ENCODE measurements around the gene RND3.

The RND3 gene

DNA sequence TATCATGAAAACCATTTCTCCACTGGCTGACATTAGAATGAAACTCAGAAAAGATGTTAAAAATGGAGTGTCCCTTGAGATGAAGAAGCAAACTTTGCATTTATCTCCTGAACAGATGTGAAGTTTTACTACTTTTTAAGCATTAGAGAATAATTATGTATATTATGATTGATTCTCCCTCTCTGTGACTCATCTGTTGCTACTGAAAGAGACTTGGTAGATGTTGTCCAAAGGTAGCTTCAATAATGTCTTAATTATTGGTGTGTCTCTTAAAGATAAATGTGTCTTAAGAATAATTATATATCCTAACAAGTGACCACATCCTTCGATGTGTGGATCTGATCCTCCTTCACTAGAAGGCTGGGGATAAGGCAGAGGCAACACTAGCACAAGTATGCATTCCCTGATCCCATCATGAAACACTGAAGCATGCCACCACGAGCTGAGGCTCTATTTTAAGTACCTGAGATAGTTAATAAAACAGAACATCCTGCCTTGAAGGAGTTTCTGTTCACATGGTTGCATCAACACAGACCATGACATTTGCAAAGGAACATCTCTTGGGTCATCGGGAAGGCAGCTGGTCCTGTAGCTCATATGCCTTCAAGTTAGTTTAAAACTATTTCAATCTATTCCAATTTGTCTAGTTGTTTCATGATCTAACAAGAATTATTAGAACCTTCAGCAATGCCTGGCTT lies 15.5 kb downstream of the RND3 start:
- Mint-ChIP-seq H3K4me1 (no peaks in the 10 kb centered on the region), H3K9me3 (no peaks in the 10 kb centered on the region), H3K27me3 (peaks cover 6% of the 10 kb centered on the region), H3K36me3 (no peaks in the 10 kb centered on the region), H3K4me3 (no peak overlapping the region), H3K27ac (no peak overlapping the region)

DNA sequence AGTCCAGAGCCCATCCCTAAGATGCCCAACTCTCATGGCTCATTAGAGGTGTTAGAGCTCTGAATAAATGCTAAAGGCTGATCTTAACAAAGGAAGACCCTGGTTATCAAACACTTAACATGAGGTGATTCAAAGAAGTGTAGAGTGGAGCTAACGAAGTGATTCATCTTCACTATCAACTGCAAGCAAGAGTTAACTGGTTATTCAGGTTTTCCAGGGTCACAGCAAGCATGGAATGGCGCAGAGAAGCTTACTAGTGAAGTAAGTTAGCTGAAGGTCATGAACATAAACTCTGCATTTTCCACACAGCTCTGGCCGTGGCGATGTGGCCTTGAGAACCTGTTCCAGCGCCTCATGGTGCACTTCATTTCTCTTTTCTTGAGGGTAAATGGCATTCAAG lies 17.0 kb downstream of the RND3 start:
- Mint-ChIP-seq H3K4me3 (no peak overlapping the region), H3K27ac (no peak overlapping the region), H3K9me3 (no peaks in the 10 kb centered on the region), H3K27me3 (peaks cover 5% of the 10 kb centered on the region), H3K4me1 (no peaks in the 10 kb centered on the region), H3K36me3 (no peaks in the 10 kb centered on the region)

DNA sequence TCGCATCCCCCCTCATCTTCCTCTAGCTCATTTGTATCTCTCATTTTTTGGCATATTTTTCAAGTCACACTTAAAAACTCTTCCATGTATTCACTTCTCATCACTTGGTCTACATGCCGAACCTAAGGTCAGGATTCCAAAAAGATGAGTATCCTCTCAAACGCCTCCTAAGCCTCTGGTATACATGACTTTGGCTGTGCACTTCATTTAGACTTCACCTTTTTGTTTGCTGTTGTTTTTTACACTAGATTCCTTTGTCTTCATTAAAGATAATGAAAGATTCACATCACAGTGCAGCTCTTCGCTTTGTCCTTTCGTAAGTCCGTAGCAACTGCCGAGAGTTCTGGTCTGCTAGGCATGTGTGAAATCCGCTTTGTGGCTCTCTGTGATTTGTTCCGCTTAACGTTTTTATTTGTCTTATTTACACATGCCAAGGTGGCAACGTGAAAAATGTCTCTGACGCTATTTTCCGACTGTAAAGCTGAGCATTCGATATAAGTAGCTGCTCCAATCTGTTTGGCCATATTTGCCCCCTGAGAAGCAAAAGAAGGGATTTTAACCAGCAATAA lies 17.7 kb downstream of the RND3 start:
- Mint-ChIP-seq H3K4me3 (no peak overlapping the region), H3K4me1 (no peaks in the 10 kb centered on the region), H3K36me3 (no peaks in the 10 kb centered on the region), H3K9me3 (no peaks in the 10 kb centered on the region), H3K27ac (no peak overlapping the region), H3K27me3 (peaks cover 7% of the 10 kb centered on the region)

DNA sequence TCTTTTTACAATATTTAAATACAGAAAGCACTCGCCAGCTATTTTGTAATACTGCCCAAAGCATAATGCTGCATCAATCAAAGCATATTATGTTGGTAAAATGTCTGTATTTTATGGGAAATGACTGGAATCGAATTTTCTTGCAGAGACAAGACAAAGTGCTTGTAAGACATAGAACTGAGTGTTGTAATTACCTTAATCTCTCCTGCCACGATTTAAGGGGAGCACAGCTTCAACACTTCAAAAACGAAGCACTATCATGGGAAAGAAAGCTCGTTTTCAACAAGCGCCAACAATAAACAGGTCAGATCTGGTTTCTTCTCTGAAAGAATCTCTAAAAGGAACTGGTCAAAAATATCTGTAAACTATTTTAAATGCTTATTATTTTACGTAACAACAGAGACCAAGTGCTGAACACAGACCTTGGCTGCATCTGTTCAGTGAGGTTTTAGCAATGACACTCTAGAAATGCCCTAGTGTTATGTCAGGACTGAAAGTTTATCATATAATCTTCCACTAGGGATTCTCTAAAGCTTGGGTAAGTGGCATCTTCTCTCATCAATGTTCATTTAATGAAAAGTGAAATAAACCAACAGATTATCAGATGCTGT lies 19.0 kb downstream of the RND3 start:
- H3K27me3 Mint-ChIP-seq, result peaks cover 6% of the 10 kb centered on the region
- no peaks in the 10 kb centered on the region for H3K4me1 Mint-ChIP-seq
- no peaks in the 10 kb centered on the region for H3K9me3 Mint-ChIP-seq
- no peak overlapping the region for H3K4me3 Mint-ChIP-seq
- H3K36me3 Mint-ChIP-seq, result no peaks in the 10 kb centered on the region
- no peak overlapping the region for H3K27ac Mint-ChIP-seq

DNA sequence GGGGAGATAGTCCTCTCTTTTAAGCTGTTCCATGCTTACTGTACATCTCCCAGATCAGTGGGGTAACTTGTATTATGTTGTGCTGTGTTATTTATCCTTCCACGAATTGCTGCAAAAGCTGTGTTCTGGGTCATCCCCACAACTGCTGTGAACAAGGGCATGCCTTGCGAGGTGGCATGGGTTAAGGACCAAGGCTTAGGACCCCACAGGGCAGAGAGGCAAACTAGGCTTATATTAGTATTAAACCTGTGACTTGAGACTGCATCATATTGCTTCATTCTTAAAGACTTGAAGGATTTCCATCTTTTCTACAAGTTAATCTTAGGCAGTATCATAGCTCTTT lies 19.9 kb downstream of the RND3 start:
- no peak overlapping the region for H3K27ac Mint-ChIP-seq
- H3K36me3 Mint-ChIP-seq, result no peaks in the 10 kb centered on the region
- no peaks in the 10 kb centered on the region for H3K9me3 Mint-ChIP-seq
- H3K4me3 Mint-ChIP-seq, result no peak overlapping the region
- H3K27me3 Mint-ChIP-seq, result peaks cover 6% of the 10 kb centered on the region
- H3K4me1 Mint-ChIP-seq, result no peaks in the 10 kb centered on the region

DNA sequence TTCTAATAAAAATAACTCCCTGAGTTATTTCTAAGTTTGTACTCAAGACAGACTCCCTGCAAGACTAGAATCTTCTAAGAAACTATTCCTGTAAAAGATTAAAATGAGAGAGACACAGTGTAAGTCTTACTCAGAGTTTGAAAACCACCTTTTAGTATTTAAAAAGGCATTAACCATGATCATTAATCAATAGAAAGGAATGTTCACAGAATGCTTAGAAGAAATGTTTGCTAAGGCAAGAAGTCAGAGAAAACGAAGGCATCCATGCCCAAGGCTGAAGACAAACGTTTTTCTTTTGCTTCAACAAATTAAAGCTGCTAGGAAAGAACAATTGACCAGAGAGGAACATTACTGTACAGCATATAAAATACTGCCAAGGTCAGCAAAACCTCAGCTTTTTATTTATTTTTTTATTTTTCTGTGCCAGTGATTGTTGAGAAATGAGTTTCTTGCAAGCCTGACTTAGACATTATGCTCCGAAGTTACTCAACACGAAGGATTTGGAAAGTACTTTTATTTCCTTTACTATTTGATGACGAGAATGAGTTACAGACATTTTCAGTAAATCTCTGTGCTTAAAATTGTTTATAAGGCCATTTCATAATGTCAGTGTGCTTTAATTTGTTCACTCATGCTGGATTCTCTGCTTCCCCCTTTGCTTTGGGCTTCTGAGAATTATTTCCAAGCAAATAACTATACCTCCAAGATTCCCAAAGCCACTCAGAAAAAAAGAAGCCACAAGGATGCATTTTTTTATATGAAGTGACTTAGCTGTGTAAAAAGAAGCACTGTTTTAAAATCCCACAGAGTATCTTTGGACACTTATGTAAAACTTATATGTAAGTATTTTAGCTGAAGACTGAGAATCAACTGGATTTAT lies 20.5 kb downstream of the RND3 start:
- no peaks in the 10 kb centered on the region for H3K9me3 Mint-ChIP-seq
- H3K36me3 Mint-ChIP-seq, result no peaks in the 10 kb centered on the region
- no peaks in the 10 kb centered on the region for H3K4me1 Mint-ChIP-seq
- no peak overlapping the region for H3K4me3 Mint-ChIP-seq
- no peak overlapping the region for H3K27ac Mint-ChIP-seq
- peaks cover 6% of the 10 kb centered on the region for H3K27me3 Mint-ChIP-seq

DNA sequence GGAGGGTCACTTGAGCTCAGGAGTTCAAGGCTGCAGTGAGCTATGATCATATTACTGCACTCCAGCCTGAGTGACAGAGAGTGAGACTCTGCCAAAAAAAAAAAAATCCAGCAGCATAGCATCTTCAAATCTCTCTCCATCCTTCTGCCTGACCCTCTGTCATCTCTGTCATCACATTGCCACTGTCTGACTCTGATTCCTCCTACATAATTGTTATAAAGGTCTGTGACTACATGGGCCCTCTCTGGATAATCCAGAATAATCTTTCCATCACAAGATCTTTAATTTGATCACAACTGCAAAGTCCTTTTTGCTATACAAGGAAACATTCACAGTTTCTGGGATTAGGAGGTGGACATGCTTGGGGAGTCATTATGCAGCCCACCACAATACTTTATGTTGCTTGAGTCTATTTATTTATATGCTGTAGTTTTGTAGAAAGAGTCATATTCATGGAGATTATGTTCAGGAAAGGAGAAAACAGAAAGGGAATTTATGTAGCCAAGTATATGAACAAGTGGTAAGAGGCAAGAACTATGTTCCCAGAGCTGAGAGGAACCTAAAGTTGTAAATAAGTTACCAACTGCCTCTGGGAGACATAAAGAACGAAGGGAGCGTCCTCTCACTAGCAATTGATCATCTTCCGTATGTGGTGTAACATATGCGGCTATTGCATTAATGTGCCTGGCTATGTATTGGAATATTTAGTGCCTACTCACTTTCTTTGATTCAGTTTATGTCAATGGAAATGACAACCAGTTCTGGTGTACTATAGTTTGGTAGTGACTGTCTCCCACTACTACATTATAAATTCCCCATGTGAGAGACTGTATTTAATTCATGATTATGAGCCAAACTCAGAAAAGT lies 21.5 kb downstream of the RND3 start:
- H3K9me3 Mint-ChIP-seq, result no peaks in the 10 kb centered on the region
- H3K27me3 Mint-ChIP-seq, result peaks cover 6% of the 10 kb centered on the region
- H3K27ac Mint-ChIP-seq, result no peak overlapping the region
- H3K36me3 Mint-ChIP-seq, result no peaks in the 10 kb centered on the region
- no peak overlapping the region for H3K4me3 Mint-ChIP-seq
- no peaks in the 10 kb centered on the region for H3K4me1 Mint-ChIP-seq

DNA sequence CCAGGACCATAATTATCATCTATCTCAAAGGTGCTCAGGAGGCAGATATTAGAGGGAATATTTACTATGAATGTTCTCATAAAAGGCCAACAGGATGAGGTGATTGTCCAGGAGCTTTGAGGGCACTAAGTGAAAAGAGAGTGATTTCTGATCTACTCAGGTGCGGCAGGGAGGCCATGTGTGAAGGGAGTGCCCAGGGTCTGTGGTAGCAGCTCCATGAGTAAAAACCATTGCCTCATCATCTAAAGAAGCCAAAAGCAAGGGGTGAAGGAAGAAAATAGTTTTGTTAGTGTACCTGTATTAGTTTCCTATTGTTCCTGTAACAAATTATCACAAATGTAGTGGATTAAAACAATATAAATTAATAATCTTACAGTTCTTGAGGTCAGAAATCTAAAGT lies 22.5 kb downstream of the RND3 start:
- H3K27me3 Mint-ChIP-seq, result peaks cover 7% of the 10 kb centered on the region
- H3K4me3 Mint-ChIP-seq, result no peak overlapping the region
- H3K36me3 Mint-ChIP-seq, result no peaks in the 10 kb centered on the region
- no peaks in the 10 kb centered on the region for H3K9me3 Mint-ChIP-seq
- H3K27ac Mint-ChIP-seq, result no peak overlapping the region
- no peaks in the 10 kb centered on the region for H3K4me1 Mint-ChIP-seq

DNA sequence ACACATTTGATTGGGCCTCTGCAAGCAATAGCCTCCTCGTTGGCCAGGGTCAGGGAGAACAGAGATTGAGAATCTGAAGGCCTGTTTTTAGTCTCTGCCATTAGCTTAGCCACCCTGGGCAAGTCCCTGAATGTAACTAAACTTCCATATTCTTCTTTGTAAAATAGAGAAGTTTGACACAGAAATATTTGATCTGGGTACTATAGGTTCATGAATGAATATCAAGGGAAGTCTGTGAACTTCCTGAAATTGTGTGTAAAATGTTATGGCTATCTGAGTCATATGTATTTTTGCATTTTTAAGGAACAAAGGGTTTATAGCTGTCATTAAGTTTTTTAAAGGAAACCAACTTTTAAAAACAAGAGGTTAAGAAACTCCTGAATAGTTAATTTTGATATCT lies 23.2 kb downstream of the RND3 start:
- Mint-ChIP-seq H3K4me1 (no peaks in the 10 kb centered on the region), H3K27me3 (peaks cover 7% of the 10 kb centered on the region), H3K36me3 (no peaks in the 10 kb centered on the region), H3K4me3 (no peak overlapping the region), H3K9me3 (no peaks in the 10 kb centered on the region), H3K27ac (no peak overlapping the region)

DNA sequence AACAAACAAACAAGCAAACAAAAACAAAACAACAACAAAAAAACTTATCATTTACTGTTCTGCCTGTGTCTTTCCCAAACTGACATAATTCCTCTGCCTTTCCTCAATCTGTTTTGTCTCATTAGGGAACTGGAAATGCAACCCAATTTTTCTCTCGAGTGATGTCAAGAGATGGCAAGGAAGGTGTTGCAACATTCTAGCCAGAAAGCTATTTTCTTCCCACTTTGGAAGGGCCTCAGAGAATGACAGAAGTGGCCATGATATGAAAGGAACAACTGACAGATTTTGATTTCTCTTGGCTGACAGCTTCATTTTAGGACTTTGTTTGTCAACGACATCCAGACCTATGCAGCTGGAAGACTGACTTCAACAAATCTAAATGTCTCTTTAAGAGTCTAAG lies 24.7 kb downstream of the RND3 start:
- no peaks in the 10 kb centered on the region for H3K9me3 Mint-ChIP-seq
- H3K27ac Mint-ChIP-seq, result no peak overlapping the region
- no peaks in the 10 kb centered on the region for H3K36me3 Mint-ChIP-seq
- H3K4me3 Mint-ChIP-seq, result no peak overlapping the region
- peaks cover 7% of the 10 kb centered on the region for H3K27me3 Mint-ChIP-seq
- H3K4me1 Mint-ChIP-seq, result no peaks in the 10 kb centered on the region

DNA sequence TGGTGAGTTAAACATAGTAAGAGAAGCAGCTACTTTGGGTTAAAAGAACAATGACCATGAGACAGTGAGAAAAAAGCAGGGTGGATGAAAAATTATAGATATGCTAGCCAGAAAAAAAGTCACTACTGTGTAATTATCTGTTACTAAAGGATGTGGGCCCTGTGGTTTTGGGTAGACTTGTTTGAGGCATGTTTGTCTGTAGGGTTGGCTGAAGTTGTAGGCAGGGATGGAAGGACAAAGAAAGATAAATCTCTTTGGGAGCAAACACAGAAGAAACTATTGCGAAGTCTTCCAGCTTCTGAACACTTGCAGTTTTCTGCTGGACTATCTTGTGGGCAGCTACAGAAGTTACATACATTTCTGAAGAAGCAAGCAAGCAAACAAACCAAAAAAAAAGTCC lies 28.2 kb downstream of the RND3 start:
- Mint-ChIP-seq H3K27ac (no peak overlapping the region), H3K9me3 (peaks cover 4% of the 10 kb centered on the region), H3K27me3 (peaks cover 8% of the 10 kb centered on the region), H3K4me1 (no peaks in the 10 kb centered on the region), H3K36me3 (no peaks in the 10 kb centered on the region), H3K4me3 (no peak overlapping the region)

DNA sequence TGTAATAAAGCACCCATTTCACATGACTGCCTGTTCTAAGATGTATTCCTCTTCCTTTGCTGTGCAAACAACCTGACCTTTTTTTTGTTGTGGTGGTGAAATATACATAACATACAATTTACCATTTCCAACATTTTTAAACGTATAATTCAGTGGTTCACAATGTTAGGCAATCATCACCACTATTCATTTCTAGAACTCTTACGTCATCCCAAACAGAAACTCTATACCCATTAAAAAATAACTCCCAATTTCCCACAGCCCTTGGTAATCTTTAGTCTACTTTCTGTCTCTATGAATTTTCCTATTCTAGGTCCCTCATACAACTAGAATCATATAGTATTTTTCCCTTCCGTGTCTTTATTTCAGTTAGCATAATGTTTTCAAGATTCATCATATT lies 36.7 kb downstream of the RND3 start:
- Mint-ChIP-seq H3K27ac (no peak overlapping the region), H3K27me3 (no peaks in the 10 kb centered on the region), H3K9me3 (no peaks in the 10 kb centered on the region), H3K36me3 (no peaks in the 10 kb centered on the region), H3K4me3 (no peak overlapping the region), H3K4me1 (no peaks in the 10 kb centered on the region)

DNA sequence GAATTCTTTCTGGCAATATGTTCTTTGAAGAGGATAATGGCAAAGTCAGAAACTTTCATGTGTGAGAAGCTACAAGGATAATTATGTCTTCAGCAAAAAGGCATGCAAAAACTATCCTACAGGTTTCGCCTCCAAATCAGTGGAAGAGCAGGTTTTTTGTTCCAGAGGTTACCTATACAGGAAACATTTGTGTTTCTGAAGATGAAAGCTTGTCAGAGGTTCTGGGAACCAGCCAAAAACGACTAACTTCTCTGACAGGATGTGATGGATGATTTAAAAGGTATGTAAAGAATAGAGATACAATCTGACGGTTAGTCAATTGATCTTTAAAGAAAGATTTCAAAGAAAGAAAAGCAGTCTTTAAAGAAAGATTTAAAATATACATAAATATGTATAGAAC lies 37.6 kb downstream of the RND3 start:
- H3K27me3 Mint-ChIP-seq, result no peaks in the 10 kb centered on the region
- no peak overlapping the region for H3K27ac Mint-ChIP-seq
- H3K4me1 Mint-ChIP-seq, result no peaks in the 10 kb centered on the region
- H3K4me3 Mint-ChIP-seq, result no peak overlapping the region
- H3K36me3 Mint-ChIP-seq, result no peaks in the 10 kb centered on the region
- H3K9me3 Mint-ChIP-seq, result peaks cover 3% of the 10 kb centered on the region

DNA sequence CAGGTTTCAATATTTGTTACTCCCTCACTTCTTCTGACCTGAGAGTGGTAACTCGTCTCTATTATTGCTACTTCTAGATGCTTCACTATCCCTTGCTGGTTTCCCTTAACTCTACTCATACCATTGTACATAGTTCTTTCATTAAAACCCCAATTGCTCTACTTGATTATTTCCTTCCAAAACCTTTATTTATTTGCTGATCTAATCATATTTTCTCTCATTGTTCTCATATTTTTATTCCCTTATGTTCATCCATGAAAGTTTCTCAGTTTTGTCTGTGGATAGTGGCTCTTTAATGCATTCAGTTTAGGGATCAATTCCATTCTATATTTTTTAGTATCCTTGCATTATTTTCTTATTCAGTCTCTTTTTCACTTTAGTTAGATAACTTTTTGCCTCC lies 42.1 kb downstream of the RND3 start:
- no peaks in the 10 kb centered on the region for H3K27me3 Mint-ChIP-seq
- no peak overlapping the region for H3K4me3 Mint-ChIP-seq
- no peaks in the 10 kb centered on the region for H3K4me1 Mint-ChIP-seq
- H3K27ac Mint-ChIP-seq, result no peak overlapping the region
- no peaks in the 10 kb centered on the region for H3K36me3 Mint-ChIP-seq
- H3K9me3 Mint-ChIP-seq, result peaks cover 7% of the 10 kb centered on the region

DNA sequence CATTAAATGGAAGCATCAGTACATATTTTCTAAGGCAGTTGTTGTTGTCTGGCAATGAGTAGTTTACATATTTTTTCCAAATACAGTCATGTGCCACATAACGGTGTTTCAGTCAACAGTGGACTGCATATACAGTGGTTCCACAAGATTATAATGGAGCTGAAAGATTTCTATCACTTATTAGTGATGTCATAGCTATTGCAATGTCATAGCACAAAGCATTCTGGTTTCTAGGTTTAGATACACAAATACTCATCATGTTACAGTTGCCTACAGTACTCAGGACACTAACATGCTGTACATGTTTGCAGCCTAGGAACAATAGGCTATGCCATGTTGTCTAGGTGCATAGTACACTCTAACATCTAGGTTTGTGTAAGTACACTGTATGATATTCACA lies 45.0 kb downstream of the RND3 start:
- Mint-ChIP-seq H3K27ac (no peak overlapping the region), H3K4me3 (no peak overlapping the region), H3K9me3 (peaks cover 13% of the 10 kb centered on the region), H3K27me3 (no peaks in the 10 kb centered on the region), H3K4me1 (no peaks in the 10 kb centered on the region), H3K36me3 (no peaks in the 10 kb centered on the region)

Data from activated naive CD4-positive, alpha-beta T cell treated with anti-CD3 and anti-CD28 coated beads, Interleukin-2, amount 50 U/mL, for 24 hours (primary cell).